CD4-positive, alpha-beta T cell treated with Interleukin-4 for 4 hours (primary cell): ENCODE data around the gene ZNF532.
"Not testable (repeated sequence)": the region's sequence is repeated elsewhere in the genome, so short reads cannot be mapped to it uniquely, and the experiment has no call there.

ENCODE experiments used
- DNase-seq: peaks from one replicate; pipeline ENCODE4 v3.0.0-alpha.2; 2020

The ZNF532 gene

GRCh38 chr18:58903533-58903932, 38.9 kb downstream of the ZNF532 start:
- no peak for DNase-seq

- no peak for DNase-seq
Measured at GRCh38 chr18:58905777-58906428, 41.2 kb downstream of the ZNF532 start.

GRCh38 chr18:58908006-58908405, 43.3 kb downstream of the ZNF532 start:
- no peak for DNase-seq

GRCh38 chr18:58909521-58909920, 44.8 kb downstream of the ZNF532 start:
- no peak for DNase-seq

GRCh38 chr18:58911241-58911640, 46.6 kb downstream of the ZNF532 start:
- no peak for DNase-seq

- DNase-seq, result no peak
Measured at GRCh38 chr18:58911766-58912165, 47.1 kb downstream of the ZNF532 start.

GRCh38 chr18:58915006-58915799, 50.5 kb downstream of the ZNF532 start:
- DNase-seq, result no peak

GRCh38 chr18:58915995-58916394, 51.3 kb downstream of the ZNF532 start:
- DNase-seq, result no peak

- DNase-seq, result not testable (repeated sequence)
Measured at GRCh38 chr18:58919934-58920333, 55.3 kb downstream of the ZNF532 start.

GRCh38 chr18:58922995-58923394, 58.3 kb downstream of the ZNF532 start:
- no peak for DNase-seq

GRCh38 chr18:58924473-58924872, 59.8 kb downstream of the ZNF532 start:
- DNase-seq, result no peak

GRCh38 chr18:58927659-58928058, 63.0 kb downstream of the ZNF532 start:
- no peak for DNase-seq

- no peak for DNase-seq
Measured at GRCh38 chr18:58928386-58928785, 63.7 kb downstream of the ZNF532 start.

GRCh38 chr18:58929206-58929605, 64.5 kb downstream of the ZNF532 start:
- DNase-seq, result no peak

GRCh38 chr18:58934356-58934755, 69.7 kb downstream of the ZNF532 start:
- no peak for DNase-seq

- DNase-seq, result no peak
Measured at GRCh38 chr18:58934933-58935577, 70.4 kb downstream of the ZNF532 start.

GRCh38 chr18:58937071-58937886, 72.6 kb downstream of the ZNF532 start:
- no peak for DNase-seq

GRCh38 chr18:58937887-58938267, 73.2 kb downstream of the ZNF532 start:
- DNase-seq, result no peak

- no peak for DNase-seq
Measured at GRCh38 chr18:58941426-58942099, 76.9 kb downstream of the ZNF532 start.

GRCh38 chr18:58943896-58944295, 79.2 kb downstream of the ZNF532 start:
- no peak for DNase-seq

- no peak for DNase-seq
Measured at GRCh38 chr18:58947136-58947732, 82.6 kb downstream of the ZNF532 start.

GRCh38 chr18:58949031-58949430, 84.4 kb downstream of the ZNF532 start:
- no peak for DNase-seq
